Fibroblast of the aortic adventitia (primary cell): ENCODE results near the gene NLK. TPM values are rescaled to one million over a fixed set of nuclear protein-coding genes. Genes with fewer than 3 reads are reported as not detected.
A peak's percentile ranks its signal among the peaks of the same experiment; 100 is the strongest.
"Not testable (repeated sequence)": the region's sequence is repeated elsewhere in the genome, so short reads cannot be mapped to it uniquely, and the experiment has no call there.

ENCODE experiments used
- DNase-seq: peaks from one replicate; pipeline ENCODE4 v3.0.0-alpha.2; 2010; ENCODE audit warnings: low read depth
- H3K4me3 ChIP-seq: 2 replicates; pipeline ENCODE4 v1.5.1; 2011; ENCODE audit warnings: low read depth, mild to moderate bottlenecking, control low read depth, low read length, moderate library complexity
- total RNA-seq: library from RNA; depleted of rRNA; stranded (reverse); fragments of >200 nt; gene quantifications from 2 replicates; pipeline ENCODE4 v1.2.3, GENCODE V29; 2012; ENCODE audit warnings: low replicate concordance
- TF ChIP-seq, protein P1 (sequence below): IDR thresholded peaks from 2 replicates; pipeline ENCODE4 v1.5.1; 2011; ENCODE audit warnings: mild to moderate bottlenecking, low read length, control low read depth, inconsistent platforms; ENCODE audit not compliant: insufficient read depth

Gene NLK
- total RNA-seq, 1 donor, result 12.2 TPM

GRCh38 chr17:28020515-28020914, 22.0 kb upstream of the NLK start:
- no peak overlapping the region for H3K4me3 ChIP-seq
- TF ChIP-seq, protein P1, sequence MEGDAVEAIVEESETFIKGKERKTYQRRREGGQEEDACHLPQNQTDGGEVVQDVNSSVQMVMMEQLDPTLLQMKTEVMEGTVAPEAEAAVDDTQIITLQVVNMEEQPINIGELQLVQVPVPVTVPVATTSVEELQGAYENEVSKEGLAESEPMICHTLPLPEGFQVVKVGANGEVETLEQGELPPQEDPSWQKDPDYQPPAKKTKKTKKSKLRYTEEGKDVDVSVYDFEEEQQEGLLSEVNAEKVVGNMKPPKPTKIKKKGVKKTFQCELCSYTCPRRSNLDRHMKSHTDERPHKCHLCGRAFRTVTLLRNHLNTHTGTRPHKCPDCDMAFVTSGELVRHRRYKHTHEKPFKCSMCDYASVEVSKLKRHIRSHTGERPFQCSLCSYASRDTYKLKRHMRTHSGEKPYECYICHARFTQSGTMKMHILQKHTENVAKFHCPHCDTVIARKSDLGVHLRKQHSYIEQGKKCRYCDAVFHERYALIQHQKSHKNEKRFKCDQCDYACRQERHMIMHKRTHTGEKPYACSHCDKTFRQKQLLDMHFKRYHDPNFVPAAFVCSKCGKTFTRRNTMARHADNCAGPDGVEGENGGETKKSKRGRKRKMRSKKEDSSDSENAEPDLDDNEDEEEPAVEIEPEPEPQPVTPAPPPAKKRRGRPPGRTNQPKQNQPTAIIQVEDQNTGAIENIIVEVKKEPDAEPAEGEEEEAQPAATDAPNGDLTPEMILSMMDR, result no peak
- DNase-seq, result no peak

DNA sequence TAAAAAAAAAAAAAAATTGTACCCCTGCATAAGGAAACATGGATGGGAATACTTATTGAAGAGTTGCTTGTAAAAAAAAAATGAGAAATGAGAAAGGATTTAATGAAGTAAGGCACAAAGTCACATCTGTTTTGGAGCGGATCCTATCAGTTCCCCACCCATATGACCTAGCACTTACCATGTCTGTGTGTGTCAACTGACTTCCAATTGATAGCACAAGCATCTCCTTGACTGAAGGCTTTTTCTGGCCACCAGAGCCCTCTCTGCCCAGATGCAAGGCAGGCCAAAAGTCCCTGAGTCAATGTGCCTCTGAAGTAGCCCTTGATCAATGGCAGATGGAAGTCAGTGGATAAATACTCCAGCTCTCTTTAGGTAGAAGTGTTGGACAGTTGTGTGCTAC, 13.4 kb upstream of the NLK start:
- no peak for DNase-seq
- no peak overlapping the region for H3K4me3 ChIP-seq
- TF ChIP-seq, protein P1, result no peak

GRCh38 chr17:28030386-28030785, 12.1 kb upstream of the NLK start:
- TF ChIP-seq, protein P1, result no peak
- no peak overlapping the region for H3K4me3 ChIP-seq
- no peak for DNase-seq

GRCh38 chr17:28031174-28031573, 11.3 kb upstream of the NLK start:
- no peak for DNase-seq
- H3K4me3 ChIP-seq, result no peak overlapping the region
- TF ChIP-seq, protein P1, result no peak

- TF ChIP-seq, protein P1, result no peak
- peak; percentile 88 for DNase-seq
Measured at GRCh38 chr17:28033972-28034714, 8.3 kb upstream of the NLK start.

GRCh38 chr17:28035452-28035851, 7.0 kb upstream of the NLK start:
- not testable (repeated sequence) for DNase-seq, H3K4me3 ChIP-seq

More at GRCh38 chr17:28033972-28034714, 8.3 kb upstream of the NLK start:
- H3K4me3 ChIP-seq, result no peak overlapping the region

DNA sequence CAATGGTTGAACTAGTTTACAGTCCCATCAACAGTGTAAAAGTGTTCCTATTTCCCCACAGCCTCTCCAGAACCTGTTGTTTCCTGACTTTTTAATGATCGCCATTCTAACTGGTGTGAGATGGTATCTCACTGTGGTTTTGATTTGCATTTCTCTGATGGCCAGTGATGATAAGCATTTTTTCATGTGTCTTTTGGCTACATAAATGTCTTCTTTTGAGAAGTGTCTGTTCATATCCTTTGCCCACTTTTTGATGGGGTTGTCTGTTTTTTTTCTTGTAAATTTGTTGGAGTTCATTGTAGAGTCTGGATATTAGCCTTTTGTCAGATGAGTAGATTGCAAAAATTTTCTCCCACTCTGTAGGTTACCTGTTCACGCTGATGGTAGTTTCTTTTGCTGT, 6.6 kb upstream of the NLK start:
- H3K4me3 ChIP-seq, DNase-seq: not testable (repeated sequence)

DNA sequence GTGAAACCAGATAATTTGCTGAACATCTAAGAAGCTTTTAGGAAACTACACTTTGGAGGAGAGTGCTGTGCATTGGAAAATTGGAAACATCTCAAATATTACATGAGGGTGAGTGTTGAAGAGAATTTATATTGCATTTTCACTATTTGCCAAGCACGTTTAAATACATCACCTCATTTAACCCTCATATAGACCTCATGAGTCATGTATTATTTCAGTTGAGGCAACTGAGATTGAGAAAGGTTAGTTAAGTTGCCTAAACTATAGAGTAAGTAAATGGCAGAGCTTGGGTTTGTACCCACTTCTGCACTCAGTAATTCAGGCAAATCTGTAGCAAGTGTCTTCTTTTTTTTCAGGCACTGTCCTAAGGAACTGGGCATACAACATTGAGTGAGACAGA, 3.7 kb upstream of the NLK start:
- TF ChIP-seq, protein P1, result no peak
- peak; percentile 32 for DNase-seq

More for the DNA sequence above, 3.7 kb upstream of the NLK start:
- no peak overlapping the region for H3K4me3 ChIP-seq
